Measurements from ENCODE around the gene AKAP12. TPM values are rescaled to one million over a fixed set of nuclear protein-coding genes. Genes with fewer than 3 reads are reported as not detected.
"Not testable (repeated sequence)": the region's sequence is repeated elsewhere in the genome, so short reads cannot be mapped to it uniquely, and the experiment has no call there.

AKAP12 gene
- total RNA-seq, 3 donors from 2014 or later, result 0.63 to 0.91 (median 0.79) TPM

DNA sequence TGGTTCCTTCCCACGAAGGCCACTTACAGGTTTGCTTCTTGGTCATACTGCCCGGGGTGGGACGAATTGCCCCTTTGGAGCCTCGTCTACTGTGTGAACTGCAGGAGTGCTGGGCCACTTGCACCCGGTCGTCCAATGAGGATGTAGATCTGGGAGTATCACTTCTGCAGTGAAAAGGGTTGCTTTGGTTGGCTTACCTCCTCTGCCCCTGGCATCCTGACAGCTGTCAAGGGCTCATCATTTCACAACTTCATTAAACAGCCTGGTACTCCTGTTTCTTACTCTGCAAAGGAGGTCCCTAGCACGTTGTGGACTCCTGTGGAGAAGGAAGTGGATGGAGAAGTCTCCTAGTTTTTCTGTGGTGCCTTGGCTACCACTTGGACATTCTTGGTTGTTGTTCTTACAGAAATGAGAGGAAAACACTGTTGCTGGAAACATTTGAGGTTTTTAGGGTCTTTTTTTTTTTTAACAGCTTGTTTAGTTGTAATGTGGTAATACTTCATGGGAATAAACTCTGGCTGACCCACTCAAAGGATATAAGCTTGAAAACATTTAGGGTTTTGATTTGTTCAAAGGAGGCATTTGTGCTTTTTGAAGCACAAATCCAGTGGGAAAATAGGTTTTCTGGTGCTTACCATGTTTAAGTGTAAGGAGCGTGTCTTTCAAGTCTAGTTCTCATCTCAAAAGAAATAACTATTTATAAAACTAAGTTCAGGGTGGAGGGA, 60.7 kb downstream of the AKAP12 start:
- H3K36me3 Mint-ChIP-seq (ENCODE audit: insufficient read depth), result no peaks in the 10 kb centered on the region
- peaks cover 21% of the 10 kb centered on the region for H3K27me3 Mint-ChIP-seq (ENCODE audit: low read depth)
- H3K4me1 Mint-ChIP-seq (ENCODE audit: low read depth), result no peaks in the 10 kb centered on the region
- ATAC-seq (no peak), DNase-seq (no peak)
- no peak overlapping the region for H3K4me3 Mint-ChIP-seq
- no peaks in the 10 kb centered on the region for H3K9me3 Mint-ChIP-seq

DNA sequence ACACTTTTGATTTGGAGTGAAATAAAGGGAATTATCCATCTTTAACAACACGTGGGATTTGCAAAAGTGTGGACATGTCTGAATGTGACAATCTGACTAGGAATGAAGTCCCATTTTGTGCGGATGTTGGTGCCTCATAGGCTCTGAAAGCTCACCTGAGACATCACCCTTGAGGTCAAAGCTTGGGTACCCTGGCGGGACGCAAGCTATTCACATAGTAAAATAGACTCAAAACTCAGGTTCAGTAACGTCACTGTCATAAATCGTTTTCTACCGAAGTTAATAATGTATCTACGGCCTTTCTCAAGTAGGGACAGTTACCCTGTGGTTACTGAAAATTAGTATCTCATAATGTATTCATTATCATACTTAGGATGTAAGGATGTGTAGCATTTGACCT, 61.8 kb downstream of the AKAP12 start:
- H3K4me3 Mint-ChIP-seq, result no peak overlapping the region
- ATAC-seq, result no peak

DNA sequence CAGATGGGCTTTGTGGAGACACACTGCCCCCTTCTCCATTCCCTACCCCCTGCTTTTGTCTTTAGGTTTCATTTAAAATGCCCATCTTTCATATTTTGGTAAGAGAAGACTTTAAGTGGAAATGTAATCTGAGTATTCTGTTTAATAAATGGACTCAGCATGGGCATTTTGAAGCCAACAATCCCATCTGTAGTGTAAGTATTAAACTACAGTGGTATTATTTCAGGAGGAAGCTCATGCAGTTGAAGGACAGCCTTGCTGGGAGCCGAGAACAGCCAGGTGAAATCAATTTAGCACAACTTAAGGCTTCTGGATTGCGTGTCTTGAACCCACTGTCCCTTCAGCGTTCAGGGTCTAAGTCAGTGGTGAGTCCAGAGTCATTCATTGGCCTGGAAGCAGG, 63.5 kb downstream of the AKAP12 start:
- no peaks in the 10 kb centered on the region for H3K36me3 Mint-ChIP-seq (ENCODE audit: insufficient read depth)
- H3K4me1 Mint-ChIP-seq (ENCODE audit: low read depth), result no peaks in the 10 kb centered on the region
- H3K9me3 Mint-ChIP-seq, result no peaks in the 10 kb centered on the region
- DNase-seq (no peak), ATAC-seq (no peak)
- peaks cover 13% of the 10 kb centered on the region for H3K27me3 Mint-ChIP-seq (ENCODE audit: low read depth)
- no peak overlapping the region for H3K4me3 Mint-ChIP-seq

More for the DNA sequence above, 61.8 kb downstream of the AKAP12 start:
- Mint-ChIP-seq H3K4me1 (ENCODE audit: low read depth) (no peaks in the 10 kb centered on the region), H3K36me3 (ENCODE audit: insufficient read depth) (no peaks in the 10 kb centered on the region), H3K9me3 (no peaks in the 10 kb centered on the region), H3K27me3 (ENCODE audit: low read depth) (peaks cover 17% of the 10 kb centered on the region)
- DNase-seq, result no peak

DNA sequence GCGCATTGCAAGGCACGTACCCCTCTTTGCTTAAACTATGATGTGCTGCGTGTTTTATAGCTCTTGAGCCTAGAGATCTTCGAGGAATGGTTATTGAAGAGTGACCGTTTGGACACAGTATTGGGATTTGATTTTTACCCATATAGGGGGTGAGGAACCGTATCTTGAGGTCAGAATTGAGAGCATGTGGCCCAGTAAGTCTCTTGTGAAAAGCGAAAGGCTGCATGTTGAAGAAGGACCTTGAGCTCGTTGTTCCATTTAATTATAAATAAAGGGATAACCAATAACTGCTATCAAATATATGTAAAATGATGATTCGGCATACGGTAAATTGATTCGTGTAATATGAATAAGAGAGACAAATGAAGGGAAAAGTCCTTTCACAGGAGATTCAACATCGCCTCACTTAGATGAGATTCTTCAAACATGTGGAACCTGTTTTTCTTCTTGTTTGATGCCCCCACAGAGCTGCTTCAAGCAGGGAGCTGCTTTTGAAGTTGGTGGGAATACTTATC, 66.6 kb downstream of the AKAP12 start:
- DNase-seq (no peak), ATAC-seq (no peak)
- Mint-ChIP-seq H3K27me3 (ENCODE audit: low read depth) (peaks cover 14% of the 10 kb centered on the region), H3K4me1 (ENCODE audit: low read depth) (no peaks in the 10 kb centered on the region), H3K36me3 (ENCODE audit: insufficient read depth) (no peaks in the 10 kb centered on the region), H3K4me3 (no peak overlapping the region), H3K9me3 (no peaks in the 10 kb centered on the region)

DNA sequence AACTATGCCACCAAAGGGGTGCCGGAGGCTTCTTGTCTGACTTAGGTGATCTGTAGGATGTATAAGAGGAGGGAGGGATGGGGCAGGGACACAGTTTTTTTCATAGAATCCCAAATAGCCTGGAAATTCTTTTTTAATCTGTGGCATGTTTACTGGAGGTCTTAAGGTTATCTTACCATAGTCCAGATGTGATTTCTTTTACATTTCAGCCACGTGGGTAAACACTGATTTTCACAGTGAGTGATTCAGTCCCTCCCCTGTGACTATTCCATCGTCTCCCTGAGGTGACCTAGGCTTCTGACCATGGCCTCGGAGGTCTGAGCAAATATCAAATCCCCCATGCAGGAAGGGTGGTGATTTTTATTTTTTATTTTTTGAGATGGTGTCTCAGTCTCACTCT, 67.7 kb downstream of the AKAP12 start:
- Mint-ChIP-seq H3K27me3 (ENCODE audit: low read depth) (peaks cover 10% of the 10 kb centered on the region), H3K4me1 (ENCODE audit: low read depth) (no peaks in the 10 kb centered on the region), H3K9me3 (no peaks in the 10 kb centered on the region), H3K36me3 (ENCODE audit: insufficient read depth) (no peaks in the 10 kb centered on the region), H3K4me3 (no peak overlapping the region)
- ATAC-seq (no peak), DNase-seq (no peak)

DNA sequence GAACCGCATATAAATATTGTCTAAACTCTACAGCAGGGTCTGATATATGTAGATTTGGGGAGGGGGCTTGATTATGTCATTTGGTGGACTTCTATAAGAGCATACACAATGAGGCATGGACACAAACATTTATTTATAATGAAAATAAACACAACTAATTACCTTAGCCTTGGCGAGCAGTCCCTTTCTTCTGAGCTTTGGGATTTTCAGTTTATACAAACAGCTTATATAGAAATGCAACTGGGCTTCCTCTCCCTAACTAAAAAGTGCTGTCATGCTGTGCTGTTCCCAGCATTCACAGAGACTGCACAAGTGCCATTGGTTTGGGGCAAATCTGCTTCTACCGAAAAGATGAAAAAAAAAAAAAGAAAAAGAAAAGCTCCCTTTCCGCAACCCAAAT, 69.9 kb downstream of the AKAP12 start:
- DNase-seq, result no peak
- ATAC-seq, result no peak
- Mint-ChIP-seq H3K4me1 (ENCODE audit: low read depth) (no peaks in the 10 kb centered on the region), H3K4me3 (no peak overlapping the region), H3K9me3 (no peaks in the 10 kb centered on the region), H3K36me3 (ENCODE audit: insufficient read depth) (no peaks in the 10 kb centered on the region), H3K27me3 (ENCODE audit: low read depth) (peaks cover 13% of the 10 kb centered on the region)

DNA sequence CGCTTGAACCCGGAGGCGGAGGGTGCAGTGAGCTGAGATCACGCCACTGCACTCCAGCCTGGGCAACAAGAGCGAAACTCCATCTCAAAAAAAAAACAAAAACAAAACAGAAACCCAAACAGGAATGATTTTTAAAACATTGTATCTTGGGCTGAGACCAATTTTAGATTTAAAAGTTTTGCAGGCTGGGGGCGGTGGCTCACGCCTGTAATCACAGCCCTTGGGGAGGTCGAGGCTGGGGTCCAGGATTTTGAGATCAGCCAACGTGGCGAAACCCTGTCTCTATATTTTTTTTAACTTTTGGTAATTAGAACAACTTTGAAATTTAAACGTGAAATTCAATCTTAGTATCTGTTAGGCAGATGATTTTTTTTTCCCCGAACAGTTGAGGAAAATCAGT, 70.5 kb downstream of the AKAP12 start:
- ATAC-seq, result no peak
- H3K4me1 Mint-ChIP-seq (ENCODE audit: low read depth), result no peaks in the 10 kb centered on the region
- H3K27me3 Mint-ChIP-seq (ENCODE audit: low read depth), result peaks cover 13% of the 10 kb centered on the region
- H3K4me3 Mint-ChIP-seq, result no peak overlapping the region
- no peaks in the 10 kb centered on the region for H3K9me3 Mint-ChIP-seq
- no peaks in the 10 kb centered on the region for H3K36me3 Mint-ChIP-seq (ENCODE audit: insufficient read depth)
- DNase-seq, result no peak

DNA sequence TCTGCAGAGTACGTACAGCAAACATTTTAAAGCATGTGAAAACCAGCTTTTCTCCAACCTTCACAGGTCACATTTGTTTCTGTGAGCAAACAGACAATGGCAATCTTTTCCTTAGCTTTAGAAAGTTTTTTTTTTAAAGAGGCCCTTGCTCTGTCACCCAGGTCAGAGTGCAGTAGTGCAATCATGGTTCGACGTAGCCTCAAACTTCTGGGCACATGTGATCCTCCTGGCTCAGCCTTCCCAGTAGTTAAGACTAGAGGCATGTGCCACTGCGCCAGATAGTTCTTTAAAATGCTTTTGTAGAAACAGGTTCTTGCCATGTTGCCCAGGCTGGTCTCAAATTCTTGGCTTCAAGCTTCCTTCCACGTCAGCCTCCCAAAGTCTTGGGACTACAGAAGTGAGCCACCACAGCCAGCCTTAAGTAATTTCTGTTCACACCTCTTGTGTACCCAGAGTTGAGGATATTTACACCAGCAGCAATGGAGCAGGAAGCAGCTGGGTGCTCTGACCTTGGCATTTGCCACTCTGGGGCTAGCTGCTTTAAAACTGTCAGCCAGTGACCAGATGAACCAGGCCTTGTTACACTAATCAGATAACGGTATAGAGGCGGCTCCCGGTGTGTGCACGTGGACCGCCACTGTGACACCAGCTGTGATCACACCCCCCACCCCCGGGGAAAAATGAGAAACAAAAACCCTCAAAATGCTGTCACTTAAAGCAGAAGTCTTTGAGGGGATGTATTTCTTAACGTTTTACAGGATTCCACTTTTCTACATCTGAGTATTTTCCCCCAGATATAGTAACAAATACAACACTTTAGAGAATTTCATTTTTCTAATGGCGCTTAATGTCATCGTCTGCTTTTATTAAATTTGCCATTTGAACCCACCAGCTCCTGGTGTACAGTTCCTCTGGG, 71.3 kb downstream of the AKAP12 start:
- Mint-ChIP-seq H3K36me3 (ENCODE audit: insufficient read depth) (no peaks in the 10 kb centered on the region), H3K4me3 (no peak overlapping the region)

DNA sequence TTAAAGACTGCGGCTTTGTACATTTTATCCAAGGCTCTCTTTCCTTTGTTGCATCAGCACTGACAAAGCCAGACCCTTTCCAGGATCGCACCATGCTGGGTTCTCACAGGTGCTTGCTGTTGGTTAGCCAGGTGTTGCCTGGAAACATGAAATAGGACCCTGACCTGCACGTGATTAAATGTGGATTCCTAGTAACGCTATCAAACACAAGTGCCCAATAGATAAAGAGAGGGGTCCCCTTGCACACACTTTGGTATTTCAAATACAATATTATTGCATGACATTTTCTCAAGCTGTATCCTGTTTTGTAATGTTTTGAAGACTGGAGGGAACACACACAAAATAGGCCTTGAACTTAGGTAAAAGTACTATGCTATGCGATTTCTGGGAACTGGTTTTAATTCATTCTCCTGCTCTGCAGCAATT, 73.3 kb downstream of the AKAP12 start:
- ATAC-seq, result no peak
- H3K4me1 Mint-ChIP-seq (ENCODE audit: low read depth), result no peaks in the 10 kb centered on the region
- H3K9me3 Mint-ChIP-seq, result peaks cover 8% of the 10 kb centered on the region
- peaks cover 10% of the 10 kb centered on the region for H3K27me3 Mint-ChIP-seq (ENCODE audit: low read depth)
- no peak overlapping the region for H3K4me3 Mint-ChIP-seq
- no peak for DNase-seq
- no peaks in the 10 kb centered on the region for H3K36me3 Mint-ChIP-seq (ENCODE audit: insufficient read depth)

More for the DNA sequence above, 71.3 kb downstream of the AKAP12 start:
- Mint-ChIP-seq H3K4me1 (ENCODE audit: low read depth) (no peaks in the 10 kb centered on the region), H3K9me3 (peaks cover 7% of the 10 kb centered on the region), H3K27me3 (ENCODE audit: low read depth) (peaks cover 10% of the 10 kb centered on the region)
- DNase-seq (no peak), ATAC-seq (no peak)

DNA sequence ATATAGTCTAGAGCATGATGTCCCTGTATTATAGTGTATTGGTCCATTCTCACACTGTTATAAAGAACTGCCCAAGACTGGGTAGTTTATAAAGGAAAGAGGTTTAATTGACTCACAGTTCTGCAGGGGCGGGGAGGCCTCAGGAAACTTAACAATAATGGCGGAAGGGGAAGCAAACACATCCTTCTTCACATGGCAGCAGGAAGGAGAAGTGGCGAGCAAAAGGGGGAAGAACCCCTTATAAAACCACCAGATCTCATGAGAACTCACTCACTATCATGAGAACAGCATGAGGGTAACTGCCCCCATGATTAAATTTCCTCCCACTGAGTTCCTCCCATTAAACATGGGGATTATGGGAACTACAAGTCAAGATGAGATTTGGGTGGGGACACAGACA, 75.9 kb downstream of the AKAP12 start:
- not testable (repeated sequence) for H3K9me3 Mint-ChIP-seq; ATAC-seq; H3K27me3 Mint-ChIP-seq (ENCODE audit: low read depth); H3K4me3 Mint-ChIP-seq; H3K4me1 Mint-ChIP-seq (ENCODE audit: low read depth); H3K36me3 Mint-ChIP-seq (ENCODE audit: insufficient read depth); DNase-seq

DNA sequence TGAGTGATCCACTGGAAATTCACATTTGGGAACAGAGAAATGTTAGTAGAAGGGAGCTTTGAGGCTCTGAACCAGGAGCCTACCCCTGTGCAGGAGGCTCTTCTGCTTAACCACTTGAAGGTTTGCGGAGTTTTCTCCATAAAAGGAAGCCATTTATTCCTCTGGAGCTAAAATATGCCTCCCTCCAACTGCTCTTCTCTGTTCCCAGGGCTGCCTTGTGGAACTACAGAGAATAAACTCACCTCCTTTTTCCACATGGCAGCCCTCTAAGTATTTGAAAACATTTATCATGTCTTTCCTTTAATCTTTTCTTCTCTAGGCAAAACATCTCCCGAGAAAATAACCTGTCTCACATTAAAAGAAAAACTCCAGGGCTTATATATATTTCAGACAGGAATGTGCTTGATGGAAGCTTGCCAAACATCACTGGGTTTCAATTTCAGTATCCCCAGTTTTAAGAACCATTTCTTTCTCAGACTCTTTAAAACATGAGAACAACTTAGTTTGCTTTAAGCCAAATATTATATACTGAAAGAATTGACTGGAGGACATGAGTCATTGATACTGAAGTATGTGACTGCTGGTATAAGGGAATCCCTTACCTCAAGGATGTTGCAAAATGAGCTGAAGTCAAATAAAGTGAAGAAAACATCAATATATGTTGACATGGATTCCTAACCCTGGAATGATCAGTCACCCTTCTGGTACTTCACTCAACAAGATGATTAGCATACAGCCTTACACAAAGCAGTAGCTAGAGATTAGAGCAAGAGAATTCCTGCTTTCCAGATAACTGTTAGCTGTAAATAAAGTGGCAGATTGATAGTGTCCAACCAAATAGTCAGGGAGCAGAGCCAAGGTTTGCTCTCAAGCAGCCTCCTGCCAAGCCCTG, 77.6 kb downstream of the AKAP12 start:
- Mint-ChIP-seq H3K27me3 (ENCODE audit: low read depth) (peaks cover 8% of the 10 kb centered on the region), H3K4me3 (no peak overlapping the region), H3K4me1 (ENCODE audit: low read depth) (no peaks in the 10 kb centered on the region), H3K9me3 (peaks cover 8% of the 10 kb centered on the region), H3K36me3 (ENCODE audit: insufficient read depth) (no peaks in the 10 kb centered on the region)
- no peak for ATAC-seq
- DNase-seq, result no peak

DNA sequence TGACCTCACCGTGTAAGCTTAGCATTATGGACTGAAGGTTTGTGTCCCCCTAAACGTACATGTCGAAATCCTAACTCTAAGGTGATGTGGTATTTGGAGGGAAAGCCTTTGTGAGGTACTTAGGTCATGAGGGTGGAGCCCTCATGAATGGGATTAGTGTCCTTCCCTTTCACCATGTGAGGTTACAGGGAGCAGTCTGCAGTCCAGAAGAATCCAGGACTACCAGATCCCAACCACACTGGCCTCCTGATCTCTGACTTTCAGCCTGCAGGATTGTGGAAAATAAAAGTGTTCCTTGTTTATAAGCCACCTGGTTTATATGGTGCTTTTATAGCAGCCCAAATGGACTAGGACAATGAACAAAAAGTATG, 78.2 kb downstream of the AKAP12 start:
- Mint-ChIP-seq H3K36me3 (ENCODE audit: insufficient read depth) (no peaks in the 10 kb centered on the region), H3K27me3 (ENCODE audit: low read depth) (peaks cover 11% of the 10 kb centered on the region), H3K4me1 (ENCODE audit: low read depth) (no peaks in the 10 kb centered on the region), H3K9me3 (peaks cover 8% of the 10 kb centered on the region), H3K4me3 (no peak overlapping the region)
- no peak for ATAC-seq
- DNase-seq, result no peak

DNA sequence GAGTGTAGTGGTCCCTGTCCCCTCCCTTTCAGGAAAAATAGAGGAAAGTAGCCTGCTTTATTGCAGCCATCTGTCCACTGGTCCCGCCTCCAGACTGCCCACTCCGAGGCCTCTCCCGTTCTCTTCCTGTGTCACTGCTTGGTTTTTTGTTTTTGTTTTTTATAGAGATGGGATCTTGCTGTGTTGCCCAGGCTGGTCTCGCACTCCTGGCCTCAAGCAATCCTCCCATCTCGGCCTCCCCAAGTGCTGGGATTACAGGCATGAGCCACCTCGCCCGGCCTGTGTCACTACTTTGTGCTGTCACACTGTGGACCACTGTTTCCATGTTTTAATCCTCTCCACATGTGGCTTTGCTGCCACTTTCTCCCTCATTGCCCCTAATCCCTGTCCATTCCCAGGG, 80.4 kb downstream of the AKAP12 start:
- H3K36me3 Mint-ChIP-seq (ENCODE audit: insufficient read depth), result no peaks in the 10 kb centered on the region
- peaks cover 16% of the 10 kb centered on the region for H3K27me3 Mint-ChIP-seq (ENCODE audit: low read depth)
- H3K9me3 Mint-ChIP-seq, result peaks cover 8% of the 10 kb centered on the region
- ATAC-seq (no peak), DNase-seq (no peak)
- H3K4me3 Mint-ChIP-seq, result no peak overlapping the region
- peaks cover 9% of the 10 kb centered on the region for H3K4me1 Mint-ChIP-seq (ENCODE audit: low read depth)

DNA sequence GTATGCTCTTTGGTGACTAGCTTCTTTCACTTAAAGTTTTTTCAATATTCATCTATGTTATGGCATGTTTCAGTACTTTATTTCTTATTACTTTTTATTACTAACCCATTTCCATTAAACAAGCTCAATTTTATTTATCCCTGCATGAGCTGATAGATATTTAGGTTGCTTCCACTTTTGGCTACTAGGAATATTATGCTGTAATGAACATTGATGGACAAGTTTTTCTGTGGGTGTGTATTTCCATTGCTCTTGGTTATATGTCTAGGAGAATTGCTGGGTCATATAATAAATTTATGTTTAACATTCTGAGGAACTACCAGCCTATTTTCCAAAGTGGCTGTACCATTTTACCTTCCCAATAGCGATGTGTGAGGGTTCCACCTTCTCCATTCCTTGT, 81.7 kb downstream of the AKAP12 start:
- peaks cover 16% of the 10 kb centered on the region for H3K4me1 Mint-ChIP-seq (ENCODE audit: low read depth)
- H3K4me3 Mint-ChIP-seq, result no peak overlapping the region
- peaks cover 25% of the 10 kb centered on the region for H3K27me3 Mint-ChIP-seq (ENCODE audit: low read depth)
- no peaks in the 10 kb centered on the region for H3K9me3 Mint-ChIP-seq
- DNase-seq (no peak), ATAC-seq (no peak)
- H3K36me3 Mint-ChIP-seq (ENCODE audit: insufficient read depth), result no peaks in the 10 kb centered on the region

All from activated T-cell treated with anti-CD3 and anti-CD28 coated beads, Interleukin-2, amount 50 U/mL, for 4 hours (primary cell).